Ramos (cell line): Measurements from ENCODE around the gene ATF5.
"Not testable (repeated sequence)": the region's sequence is repeated elsewhere in the genome, so short reads cannot be mapped to it uniquely, and the experiment has no call there.

Experiments
- in situ Hi-C: fragments of 300-500 bp; cut with MboI; formaldehyde crosslinking; loops from one replicate; pipeline ENCODE4 v1.14.3; 2022; ENCODE audit warnings: low sequenced_read_pairs; ENCODE audit not compliant: unreplicated experiment

Gene ATF5

GRCh38 chr19:49939721-49940481, 10.9 kb downstream of the ATF5 start:
- in situ Hi-C loops, result no loop called here

- in situ Hi-C loops, result no loop called here
Measured at GRCh38 chr19:49940482-49940791, 11.4 kb downstream of the ATF5 start.

GRCh38 chr19:49944567-49944966, 15.6 kb downstream of the ATF5 start:
- in situ Hi-C loops, result not testable (repeated sequence)

- in situ Hi-C loops, result no loop called here
Measured at GRCh38 chr19:49946415-49946814, 17.4 kb downstream of the ATF5 start.

- in situ Hi-C loops, result no loop called here
Measured at GRCh38 chr19:49949742-49950589, 21.0 kb downstream of the ATF5 start.

- in situ Hi-C loops, result no loop called here
Measured at GRCh38 chr19:49950590-49950948, 21.6 kb downstream of the ATF5 start.

- in situ Hi-C loops, result no loop called here
Measured at GRCh38 chr19:49950956-49951526, 22.0 kb downstream of the ATF5 start.

GRCh38 chr19:49951806-49952478, 22.9 kb downstream of the ATF5 start:
- in situ Hi-C loops, result no loop called here

- in situ Hi-C loops, result no loop called here
Measured at GRCh38 chr19:49952479-49952836, 23.5 kb downstream of the ATF5 start.

- in situ Hi-C loops, result no loop called here
Measured at GRCh38 chr19:49952906-49953305, 23.9 kb downstream of the ATF5 start.

GRCh38 chr19:49953416-49953815, 24.4 kb downstream of the ATF5 start:
- in situ Hi-C loops, result no loop called here

GRCh38 chr19:49954092-49954829, 25.3 kb downstream of the ATF5 start:
- in situ Hi-C loops, result no loop called here

- in situ Hi-C loops, result no loop called here
Measured at GRCh38 chr19:49954933-49955332, 25.9 kb downstream of the ATF5 start.

GRCh38 chr19:49956115-49956495, 27.1 kb downstream of the ATF5 start:
- in situ Hi-C loops, result no loop called here

- in situ Hi-C loops, result no loop called here
Measured at GRCh38 chr19:49957262-49957915, 28.4 kb downstream of the ATF5 start.

GRCh38 chr19:49958144-49958543, 29.1 kb downstream of the ATF5 start:
- in situ Hi-C loops, result not testable (repeated sequence)

GRCh38 chr19:49958596-49958995, 29.6 kb downstream of the ATF5 start:
- in situ Hi-C loops, result not testable (repeated sequence)

GRCh38 chr19:49959892-49960291, 30.9 kb downstream of the ATF5 start:
- in situ Hi-C loops, result not testable (repeated sequence)

- in situ Hi-C loops, result not testable (repeated sequence)
Measured at GRCh38 chr19:49960980-49961379, 32.0 kb downstream of the ATF5 start, which contains the start of gene SIGLEC11. Gene SIGLEC11 (minus strand): TSS chr19:49961172. CDS start chr19:49961081, 91 bp downstream.
